Hepatocyte (in vitro differentiated cells): Measurements from ENCODE around the gene UBAP2. TPM values are rescaled to one million over a fixed set of nuclear protein-coding genes. Genes with fewer than 3 reads are reported as not detected.
A peak's percentile ranks its signal among the peaks of the same experiment; 100 is the strongest.

Experiments used
- DNase-seq: peaks from one replicate; pipeline ENCODE4 v3.0.0-alpha.2; 2016; ENCODE audit warnings: low spot score
- H2AFZ ChIP-seq: fragments of 200-600 bp; sonication (generic); 2 replicates; pipeline ENCODE4 v1.6.0; 2016; ENCODE audit warnings: antibody characterized with exemption, mild to moderate bottlenecking
- H3K27ac ChIP-seq: fragments of 200-600 bp; sonication (generic); 2 replicates; pipeline ENCODE4 v1.5.1; 2016; ENCODE audit warnings: mild to moderate bottlenecking
- H3K27me3 ChIP-seq: fragments of 200-600 bp; sonication (generic); 2 replicates; pipeline ENCODE4 v1.6.1; 2016
- H3K36me3 ChIP-seq: fragments of 200-600 bp; sonication (generic); replicated peaks from 2 replicates; pipeline ENCODE4 v1.5.1; 2016; ENCODE audit warnings: low read depth; ENCODE audit not compliant: insufficient read depth
- H3K4me1 ChIP-seq: fragments of 200-600 bp; sonication (generic); 2 replicates; pipeline ENCODE4 v1.5.1; 2016; ENCODE audit warnings: mild to moderate bottlenecking, moderate library complexity; ENCODE audit not compliant: insufficient read depth
- H3K4me2 ChIP-seq: fragments of 200-600 bp; sonication (generic); 2 replicates; pipeline ENCODE4 v1.6.0; 2016
- H3K4me3 ChIP-seq: fragments of 200-600 bp; sonication (generic); 2 replicates; pipeline ENCODE4 v1.5.1; 2016; ENCODE audit warnings: mild to moderate bottlenecking
- H3K79me2 ChIP-seq: fragments of 200-600 bp; sonication (generic); 2 replicates; pipeline ENCODE4 v1.6.0; 2017; ENCODE audit warnings: mild to moderate bottlenecking
- H3K9me2 ChIP-seq: fragments of 200-600 bp; sonication (generic); replicated peaks from 2 replicates; pipeline ENCODE4 v1.6.0; 2017; ENCODE audit warnings: mild to moderate bottlenecking; ENCODE audit not compliant: insufficient read depth
- H3K9me3 ChIP-seq: fragments of 200-600 bp; sonication (generic); 2 replicates; pipeline ENCODE4 v1.5.1; 2016; ENCODE audit warnings: low read depth, mild to moderate bottlenecking
- H4K20me1 ChIP-seq: fragments of 200-600 bp; sonication (generic); 2 replicates; pipeline ENCODE4 v1.6.0; 2016; ENCODE audit warnings: mild to moderate bottlenecking; ENCODE audit not compliant: insufficient read depth, poor library complexity, severe bottlenecking
- CTCF ChIP-seq: fragments of 200-600 bp; sonication (generic); IDR thresholded peaks from 2 replicates; pipeline ENCODE4 v1.5.1; 2016; ENCODE audit warnings: antibody characterized with exemption, mild to moderate bottlenecking; ENCODE audit not compliant: poor library complexity
- EZH2 ChIP-seq: fragments of 200-600 bp; sonication (generic); IDR thresholded peaks from 2 replicates; pipeline ENCODE4 v1.6.1; 2016; ENCODE audit warnings: antibody characterized with exemption, mild to moderate bottlenecking, borderline replicate concordance
- EZH2phosphoT487 ChIP-seq: fragments of 200-600 bp; sonication (generic); IDR thresholded peaks from one replicate; pipeline ENCODE4 v1.6.1; 2018; ENCODE audit warnings: antibody characterized with exemption, mild to moderate bottlenecking, low read depth, moderate library complexity; ENCODE audit not compliant: unreplicated experiment, severe bottlenecking
- WGBS: methylation state at CpG from one replicate; pipeline ENCODE4 v1.1.6; 2016; ENCODE audit warnings: low lambda C conversion rate; ENCODE audit errors: missing lambda C conversion rate; 5-methylcytosine and 5-hydroxymethylcytosine counted together
- polyA plus RNA-seq: library from polyadenylated mRNA; unstranded; fragments of >200 nt; fragmentation: Nextera tagmentation; extraction: Ambion mirVana; gene quantifications from 2 replicates; pipeline ENCODE4 v1.2.1, GENCODE V29; 2016
- total RNA-seq: library from RNA; depleted of rRNA; stranded (reverse); fragments of >200 nt; gene quantifications from 2 replicates; pipeline ENCODE4 v1.2.3, GENCODE V29; 2014

The UBAP2 gene
- total and polyA plus RNA-seq, 2 experiments from 2014 or later = 22.4 to 24.9 TPM

GRCh38 chr9:33923998-33924701 is 124.5 kb downstream of the UBAP2 start:
- no peaks in the 10 kb centered on the region for H3K4me1 ChIP-seq
- H2AFZ ChIP-seq = no peak overlapping the region
- peaks cover 4% of the 10 kb centered on the region for H3K79me2 ChIP-seq
- no peaks in the 10 kb centered on the region for H4K20me1 ChIP-seq
- H3K9me3 ChIP-seq = no peaks in the 10 kb centered on the region
- no peak overlapping the region for H3K4me3 ChIP-seq
- no peaks in the 10 kb centered on the region for H3K9me2 ChIP-seq
- H3K36me3 ChIP-seq = no peaks in the 10 kb centered on the region
- H3K27ac ChIP-seq = no peak overlapping the region
- TF ChIP-seq CTCF (no peak), EZH2 (no peak), EZH2phosphoT487 (no peak)
- no peaks in the 10 kb centered on the region for H3K27me3 ChIP-seq
- WGBS = 92% methylated on average over 14 of the region's 14 CpGs
- no peak for DNase-seq
- no peak overlapping the region for H3K4me2 ChIP-seq

GRCh38 chr9:33923079-33923478 is 125.6 kb downstream of the UBAP2 start:
- H3K4me2 ChIP-seq = no peak overlapping the region
- 97% methylated on average over 4 of the region's 4 CpGs for WGBS
- no peaks in the 10 kb centered on the region for H3K9me2 ChIP-seq
- H3K4me1 ChIP-seq = no peaks in the 10 kb centered on the region
- H2AFZ ChIP-seq = no peak overlapping the region
- no peaks in the 10 kb centered on the region for H4K20me1 ChIP-seq
- H3K27ac ChIP-seq = no peak overlapping the region
- no peak for DNase-seq
- no peaks in the 10 kb centered on the region for H3K27me3 ChIP-seq
- H3K79me2 ChIP-seq = no peaks in the 10 kb centered on the region
- no peak overlapping the region for H3K4me3 ChIP-seq
- no peak for TF ChIP-seq EZH2
- no peak for TF ChIP-seq CTCF
- no peak for TF ChIP-seq EZH2phosphoT487
- H3K9me3 ChIP-seq = no peaks in the 10 kb centered on the region
- H3K36me3 ChIP-seq = no peaks in the 10 kb centered on the region

GRCh38 chr9:33921967-33922895 is 126.5 kb downstream of the UBAP2 start:
- H3K27ac ChIP-seq = no peak overlapping the region
- no peaks in the 10 kb centered on the region for H3K36me3 ChIP-seq
- H3K4me1 ChIP-seq = no peaks in the 10 kb centered on the region
- no peaks in the 10 kb centered on the region for H3K9me3 ChIP-seq
- WGBS = 96% methylated on average over 14 of the region's 14 CpGs
- H3K79me2 ChIP-seq = peaks cover 5% of the 10 kb centered on the region
- peak; percentile 31 for DNase-seq
- H4K20me1 ChIP-seq = no peaks in the 10 kb centered on the region
- H2AFZ ChIP-seq = no peak overlapping the region
- H3K27me3 ChIP-seq = no peaks in the 10 kb centered on the region
- H3K4me3 ChIP-seq = no peak overlapping the region
- H3K4me2 ChIP-seq = no peak overlapping the region
- TF ChIP-seq EZH2 (no peak), CTCF (peak; percentile 47)
- no peaks in the 10 kb centered on the region for H3K9me2 ChIP-seq
